K562 (cell line): ENCODE results near the gene FARSA. TPM values are rescaled to one million over a fixed set of nuclear protein-coding genes. Genes with fewer than 3 reads are reported as not detected.

Experiments used
- CBX5 ChIP-seq: IDR thresholded peaks from 2 replicates; pipeline ENCODE4 v1.6.1; 2014; ENCODE audit warnings: low read depth, borderline replicate concordance
- CHCHD3 ChIP-seq: fragments of 250-450 bp; sonication (Bioruptor Pico); IDR thresholded peaks from 2 replicates; pipeline ENCODE4 v2.1.2; 2022; ENCODE audit warnings: mild to moderate bottlenecking
- E2F1 ChIP-seq: sonication (generic); formaldehyde crosslinking; IDR thresholded peaks from 2 replicates; pipeline ENCODE4 v1.8.1; 2023; ENCODE audit warnings: mild to moderate bottlenecking, missing genetic modification reagents, moderate library complexity
- GABPB1 ChIP-seq: sonication (generic); formaldehyde crosslinking; IDR thresholded peaks from 2 replicates; pipeline ENCODE4 v1.8.0; 2022; ENCODE audit warnings: mild to moderate bottlenecking, missing genetic modification reagents
- HDAC6 ChIP-seq: IDR thresholded peaks from 2 replicates; pipeline ENCODE4 v1.6.1; 2012; ENCODE audit warnings: low read depth, mild to moderate bottlenecking, control low read depth, inconsistent platforms, low read length, moderate library complexity
- HLTF ChIP-seq: fragments of 450-650 bp; IDR thresholded peaks from 2 replicates; pipeline ENCODE4 v1.6.1; 2016
- KAT8 ChIP-seq: fragments of 450-650 bp; IDR thresholded peaks from 2 replicates; pipeline ENCODE4 v1.6.1; 2016; ENCODE audit warnings: low read depth, mild to moderate bottlenecking
- PHB2 ChIP-seq: fragments of 450-650 bp; IDR thresholded peaks from 2 replicates; pipeline ENCODE4 v1.6.1; 2017; ENCODE audit warnings: low read depth
- POLR2H ChIP-seq: IDR thresholded peaks from 2 replicates; pipeline ENCODE4 v1.6.1; 2016; ENCODE audit warnings: missing genetic modification characterization, low read depth, mild to moderate bottlenecking, control low read depth, missing compliant biosample characterization, moderate library complexity
- RBM25 ChIP-seq: fragments of 200-400 bp; formaldehyde crosslinking; IDR thresholded peaks from 2 replicates; pipeline ENCODE4 v1.6.1; 2018; ENCODE audit warnings: low read length, low read depth, moderate library complexity; ENCODE audit not compliant: severe bottlenecking
- STAT6 ChIP-seq: sonication (generic); formaldehyde crosslinking; IDR thresholded peaks from 2 replicates; pipeline ENCODE4 v1.8.1; 2023; ENCODE audit warnings: mild to moderate bottlenecking, missing genetic modification reagents
- TCF7 ChIP-seq: sonication (generic); IDR thresholded peaks from 2 replicates; pipeline ENCODE4 v1.6.1; 2016; ENCODE audit warnings: antibody characterized with exemption, borderline replicate concordance
- ZBTB40 ChIP-seq, 2 experiments: fragments of 450-650 bp in 1 of 2; sonication (generic) in 1 of 2; formaldehyde crosslinking in 1 of 2; IDR thresholded peaks; 2 replicates each; pipeline versions ENCODE4 v1.7.1 to v1.9.0; 2016 to 2022; ENCODE audit warnings: inconsistent platforms in 1 of 2, mild to moderate bottlenecking in 1 of 2, missing genetic modification reagents in 1 of 2
- ZNF121 ChIP-seq: sonication (generic); formaldehyde crosslinking; conservative IDR thresholded peaks from 2 replicates; pipeline ENCODE4 v1.8.0; 2022; ENCODE audit warnings: missing genetic modification reagents
- ZNF253 ChIP-seq: fragments of 250-450 bp; sonication (Bioruptor Pico); conservative IDR thresholded peaks from 2 replicates; pipeline ENCODE4 v1.6.1; 2021; ENCODE audit warnings: mild to moderate bottlenecking
- polyA plus RNA-seq, 8 experiments: library from polyadenylated mRNA; depleted of rRNA in 4 of 8; stranded (reverse) in 5 of 8; unstranded in 3 of 8; fragments of >200 nt; fragmentation: Nextera tagmentation in 2 of 8; fragmentation: Illumina TruSeq in 1 of 8; extraction: Ambion mirVana in 2 of 8; extraction: Trizol in 1 of 8; gene quantifications; 2 replicates each; pipeline versions ENCODE4 v1.2.1 to v1.2.3, GENCODE V29; 2011 to 2014; ENCODE audit warnings: inconsistent platforms in 1 of 8, missing spikeins in 1 of 8
- total RNA-seq, 7 experiments: library from RNA; depleted of rRNA in 6 of 7; stranded (reverse); fragments of >200 nt in 6 of 7; fragmentation: Illumina TruSeq in 2 of 7; extraction: Trizol in 2 of 7; gene quantifications; 2 replicates each; pipeline versions ENCODE4 v1.2.1 to v1.2.3, GENCODE V29; 2011 to 2021; ENCODE audit warnings: low replicate concordance in 1 of 7

FARSA gene
- total and polyA plus RNA-seq, 9 of the 15 experiments (the other 6 are each of a cell fraction or from before 2014, with no cell fraction given): 25.2 to 237 (median 89.6) TPM

GRCh38 chr19:12881172-12881808 is 52.2 kb downstream of the FARSA start, which contains the start of gene DNASE2 (continued):
- no peak for TF ChIP-seq ZBTB40 (IDR thresholded peaks at IDR 0.05)
- TF ChIP-seq ZBTB40 (CRISPR knock-in tag; IDR thresholded peaks at IDR 0.05): no peak
- TF ChIP-seq E2F1 (CRISPR knock-in tag): peak; percentile 26; the same call in 1 of the 2 replicates
- no peak for TF ChIP-seq RBM25
- TF ChIP-seq ZNF121 (CRISPR knock-in tag): no peak
- no peak for TF ChIP-seq CBX5
- no peak for TF ChIP-seq CHCHD3 (CRISPR knock-in tag)
- TF ChIP-seq STAT6 (CRISPR knock-in tag): 0 out of 2 replicates have a peak, but pooled peaks have one; percentile 67
- 0 out of 2 replicates have a peak, but pooled peaks have one; percentile 40 for TF ChIP-seq TCF7
- TF ChIP-seq KAT8: no peak
- TF ChIP-seq GABPB1 (CRISPR knock-in tag): peak; percentile 60; the same call in 1 of the 2 replicates
- TF ChIP-seq HLTF: no peak
- TF ChIP-seq POLR2H (tag): peak; percentile 83
- TF ChIP-seq HDAC6: no peak
- TF ChIP-seq PHB2: no peak
- TF ChIP-seq ZNF253: no peak
